Activated CD8-positive, alpha-beta T cell treated with anti-CD3 and anti-CD28 coated beads, Interleukin-2, amount 10 ng/mL, durations not matched to agents 7 days and 5 days (primary cell): ENCODE measurements around the gene GNB2. TPM values are rescaled to one million over a fixed set of nuclear protein-coding genes. Genes with fewer than 3 reads are reported as not detected.

ENCODE experiments used
- ATAC-seq: fragments of 150-1000 bp; cut with Tn5 transposase; one replicate; pipeline ENCODE4 v1.10.0; 2021; ENCODE audit warnings: moderate library complexity
- CTCF ChIA-PET: fragments of 350-600 bp; sonication (Branson Sonifier 250); formaldehyde crosslinking; loops from one replicate; lab custom pipeline; 2021; ENCODE audit warnings: antibody characterized with exemption; lab: Charles Lee
- POLR2A ChIA-PET: fragments of 350-600 bp; sonication (Branson Sonifier 250); formaldehyde crosslinking; loops from one replicate; lab custom pipeline; 2021; ENCODE audit warnings: antibody characterized with exemption; lab: Charles Lee
- DNase-seq: peaks from one replicate; pipeline ENCODE4 v3.0.0-alpha.2; 2020
- H3K27ac Mint-ChIP-seq: one replicate; pipeline ENCODE4 v1.8.0; 2021; ENCODE audit warnings: mild to moderate bottlenecking, mixed read lengths
- H3K27me3 Mint-ChIP-seq: one replicate; pipeline ENCODE4 v1.8.0; 2021; ENCODE audit warnings: low read depth, mixed read lengths
- H3K36me3 Mint-ChIP-seq: one replicate; pipeline ENCODE4 v1.8.0; 2021; ENCODE audit warnings: low read depth, mixed read lengths
- H3K4me1 Mint-ChIP-seq: one replicate; pipeline ENCODE4 v1.8.0; 2021; ENCODE audit warnings: low read depth, mixed read lengths
- H3K4me3 Mint-ChIP-seq: one replicate; pipeline ENCODE4 v1.8.0; 2021; ENCODE audit warnings: mild to moderate bottlenecking, mixed read lengths
- H3K9me3 Mint-ChIP-seq: one replicate; pipeline ENCODE4 v1.8.0; 2022; ENCODE audit warnings: mixed read lengths; ENCODE audit not compliant: insufficient read depth
- total RNA-seq, 2 experiments: library from RNA; stranded (reverse); gene quantifications; one replicate each; pipeline ENCODE4 v1.2.3, GENCODE V29; 2021

The GNB2 gene
- total RNA-seq, result 100 to 1,000 TPM; 274 to 286 TPM

GRCh38 chr7:100673302-100673941 is at the start of gene GNB2:
Gene GNB2 (plus strand): TSS chr7:100673740. CDS start chr7:100676266, 2,526 bp downstream.
- Mint-ChIP-seq H3K36me3 (peaks cover 20% of the 10 kb centered on the region), H3K9me3 (no peaks in the 10 kb centered on the region), H3K4me3 (peak within 1 kb of the TSS; percentile 96), H3K4me1 (peaks cover 26% of the 10 kb centered on the region), H3K27ac (peak within 1 kb of the TSS; percentile 96), H3K27me3 (peaks cover 10% of the 10 kb centered on the region)
- DNase-seq (peak; percentile 99), ATAC-seq (peak; percentile 69)
- POLR2A ChIA-PET, result interaction anchor here (0.5 to 1.0 kb wide), 5 partner anchors 33 to 90 kb away, joined by 3 to 4 read pairs (median 4); partner anchors contain the start of genes FBXO24, LRCH4, MOSPD3 and POP7
- CTCF ChIA-PET, result interaction anchor here (0.6 to 1.6 kb wide), 5 partner anchors 19 to 44 kb away, joined by 3 to 11 read pairs (median 6); partner anchors contain the start of gene POP7

- POLR2A ChIA-PET, result no interaction called here
Observed at GRCh38 chr7:100623951-100624824, 49.4 kb upstream of the GNB2 start.

GRCh38 chr7:100626055-100626454 is 47.5 kb upstream of the GNB2 start:
- peaks cover 23% of the 10 kb centered on the region for H3K36me3 Mint-ChIP-seq
- DNase-seq, result no peak
- CTCF ChIA-PET, result interaction anchor here (1.4 to 2.0 kb wide), 5 partner anchors 9 to 80 kb away, joined by 3 to 12 read pairs (median 9); partner anchors contain the start of genes MOSPD3 and POP7
- POLR2A ChIA-PET, result interaction anchor here (0.6 to 2.0 kb wide), 10 partner anchors 9 to 241 kb away, joined by 3 to 9 read pairs (median 6); partner anchors contain the start of genes FBXO24, MOSPD3, POP7 and TRIP6
- H3K4me1 Mint-ChIP-seq, result peaks cover 66% of the 10 kb centered on the region
- H3K27ac Mint-ChIP-seq, result peak overlapping the region; percentile 34
- peak overlapping the region; percentile 79 for H3K4me3 Mint-ChIP-seq
- no peak for ATAC-seq
- no peaks in the 10 kb centered on the region for H3K27me3 Mint-ChIP-seq
- H3K9me3 Mint-ChIP-seq, result no peaks in the 10 kb centered on the region

More at GRCh38 chr7:100623951-100624824, 49.4 kb upstream of the GNB2 start:
- Mint-ChIP-seq H3K9me3 (no peaks in the 10 kb centered on the region), H3K4me1 (peaks cover 51% of the 10 kb centered on the region), H3K27ac (peak overlapping the region; percentile 93), H3K36me3 (peaks cover 20% of the 10 kb centered on the region), H3K27me3 (no peaks in the 10 kb centered on the region), H3K4me3 (peak overlapping the region; percentile 54)
- DNase-seq (peak; percentile 63), ATAC-seq (no peak)
- CTCF ChIA-PET, result interaction anchor here (0.7 to 2.1 kb wide), 5 partner anchors 9 to 102 kb away, joined by 3 to 6 read pairs (median 3); partner anchors contain the start of gene POP7

- Mint-ChIP-seq H3K4me1 (peaks cover 68% of the 10 kb centered on the region), H3K36me3 (peaks cover 23% of the 10 kb centered on the region), H3K27ac (peak overlapping the region; percentile 90), H3K27me3 (no peaks in the 10 kb centered on the region), H3K4me3 (peak overlapping the region; percentile 79), H3K9me3 (no peaks in the 10 kb centered on the region)
- ATAC-seq (peak; percentile 96), DNase-seq (peak; percentile 95)
- POLR2A ChIA-PET, result interaction anchor here (0.6 to 2.0 kb wide), 10 partner anchors 10 to 240 kb away, joined by 3 to 9 read pairs (median 6); partner anchors contain the start of genes FBXO24, MOSPD3, POP7 and TRIP6
- CTCF ChIA-PET, result interaction anchor here (1.4 to 2.0 kb wide), 5 partner anchors 10 to 79 kb away, joined by 3 to 12 read pairs (median 9); partner anchors contain the start of genes MOSPD3 and POP7
Observed at GRCh38 chr7:100626530-100627237, 46.9 kb upstream of the GNB2 start.

- H3K27ac Mint-ChIP-seq, result peak overlapping the region; percentile 90
- H3K36me3 Mint-ChIP-seq, result peaks cover 22% of the 10 kb centered on the region
- H3K4me3 Mint-ChIP-seq, result peak overlapping the region; percentile 79
- no peaks in the 10 kb centered on the region for H3K27me3 Mint-ChIP-seq
- DNase-seq (no peak), ATAC-seq (no peak)
- no peaks in the 10 kb centered on the region for H3K9me3 Mint-ChIP-seq
- H3K4me1 Mint-ChIP-seq, result peaks cover 73% of the 10 kb centered on the region
- POLR2A ChIA-PET, result interaction anchor here (1.1 to 2.0 kb wide), 2 partner anchors 13 to 15 kb away, joined by 5 to 8 read pairs; partner anchors contain the start of gene MOSPD3
- CTCF ChIA-PET, result interaction anchor here (1.4 to 2.0 kb wide), 4 partner anchors 10 to 79 kb away, joined by 3 to 12 read pairs (median 10); partner anchors contain the start of genes MOSPD3 and POP7
Observed at GRCh38 chr7:100627238-100627549, 46.3 kb upstream of the GNB2 start.

- ATAC-seq (no peak), DNase-seq (peak; percentile 32)
- no peak overlapping the region for H3K27ac Mint-ChIP-seq
- ChIA-PET POLR2A (interaction anchor here (0.6 to 1.2 kb wide), 2 partner anchors 19 to 20 kb away, joined by 3 read pairs; no protein-coding TSS in a partner anchor), CTCF (interaction anchor here (1.1 to 1.9 kb wide), 12 partner anchors 10 to 65 kb away, joined by 3 to 10 read pairs (median 4); partner anchors contain the start of genes FBXO24, GNB2 and LRCH4)
- peaks cover 76% of the 10 kb centered on the region for H3K4me1 Mint-ChIP-seq
- no peaks in the 10 kb centered on the region for H3K9me3 Mint-ChIP-seq
- H3K36me3 Mint-ChIP-seq, result peaks cover 16% of the 10 kb centered on the region
- no peak overlapping the region for H3K4me3 Mint-ChIP-seq
- H3K27me3 Mint-ChIP-seq, result peaks cover 5% of the 10 kb centered on the region
Observed at GRCh38 chr7:100629117-100629716, 44.3 kb upstream of the GNB2 start.

GRCh38 chr7:100630066-100630465 is 43.5 kb upstream of the GNB2 start:
- no peak for DNase-seq
- peaks cover 15% of the 10 kb centered on the region for H3K36me3 Mint-ChIP-seq
- H3K27ac Mint-ChIP-seq, result peak overlapping the region; percentile 31
- ATAC-seq, result no peak
- CTCF ChIA-PET, result interaction anchor here (1.3 to 1.9 kb wide), 11 partner anchors 10 to 66 kb away, joined by 3 to 10 read pairs (median 4); partner anchors contain the start of genes FBXO24, GNB2 and LRCH4
- H3K9me3 Mint-ChIP-seq, result no peaks in the 10 kb centered on the region
- peaks cover 5% of the 10 kb centered on the region for H3K27me3 Mint-ChIP-seq
- H3K4me3 Mint-ChIP-seq, result no peak overlapping the region
- H3K4me1 Mint-ChIP-seq, result peaks cover 72% of the 10 kb centered on the region
- POLR2A ChIA-PET, result interaction anchor here (0.6 to 1.2 kb wide), 3 partner anchors 18 to 19 kb away, joined by 3 to 5 read pairs (median 3); partner anchors contain the start of gene MOSPD3

- peaks cover 7% of the 10 kb centered on the region for H3K36me3 Mint-ChIP-seq
- H3K27ac Mint-ChIP-seq, result peak overlapping the region; percentile 88
- ChIA-PET CTCF (interaction anchor here (0.8 to 2.8 kb wide), 24 partner anchors 9 to 219 kb away, joined by 3 to 28 read pairs (median 4); partner anchors contain the start of genes ACTL6B, FBXO24, GIGYF1 and GNB2), POLR2A (interaction anchor here (0.6 to 1.4 kb wide), 5 partner anchors 21 to 242 kb away, joined by 3 to 8 read pairs (median 3); partner anchors contain the start of genes FBXO24, MOSPD3 and SRRT)
- peaks cover 46% of the 10 kb centered on the region for H3K4me1 Mint-ChIP-seq
- H3K9me3 Mint-ChIP-seq, result no peaks in the 10 kb centered on the region
- ATAC-seq (peak; percentile 69), DNase-seq (peak; percentile 68)
- H3K4me3 Mint-ChIP-seq, result peak overlapping the region; percentile 83
- peaks cover 5% of the 10 kb centered on the region for H3K27me3 Mint-ChIP-seq
Observed at GRCh38 chr7:100632951-100633717, 40.4 kb upstream of the GNB2 start.

GRCh38 chr7:100639995-100640516 is 33.5 kb upstream of the GNB2 start:
- H3K4me3 Mint-ChIP-seq, result no peak overlapping the region
- no peak for DNase-seq
- H3K36me3 Mint-ChIP-seq, result no peaks in the 10 kb centered on the region
- ATAC-seq, result no peak
- peaks cover under 1% of the 10 kb centered on the region for H3K27me3 Mint-ChIP-seq
- H3K4me1 Mint-ChIP-seq, result peaks cover 2% of the 10 kb centered on the region
- CTCF ChIA-PET, result interaction anchor here (1.3 to 1.8 kb wide), 2 partner anchors 10 to 65 kb away, joined by 6 to 9 read pairs; partner anchors contain the start of gene POP7
- no peak overlapping the region for H3K27ac Mint-ChIP-seq
- POLR2A ChIA-PET, result no interaction called here
- H3K9me3 Mint-ChIP-seq, result no peaks in the 10 kb centered on the region
